GM19193 (cell line): ENCODE results near the gene ZNF385A.

Experiments
- POLR2A ChIP-seq: IDR thresholded peaks from 4 replicates; pipeline ENCODE4 v1.6.1; 2011; ENCODE audit not compliant: insufficient read depth, insufficient read length; ENCODE audit errors: extremely low read depth

The ZNF385A gene

DNA sequence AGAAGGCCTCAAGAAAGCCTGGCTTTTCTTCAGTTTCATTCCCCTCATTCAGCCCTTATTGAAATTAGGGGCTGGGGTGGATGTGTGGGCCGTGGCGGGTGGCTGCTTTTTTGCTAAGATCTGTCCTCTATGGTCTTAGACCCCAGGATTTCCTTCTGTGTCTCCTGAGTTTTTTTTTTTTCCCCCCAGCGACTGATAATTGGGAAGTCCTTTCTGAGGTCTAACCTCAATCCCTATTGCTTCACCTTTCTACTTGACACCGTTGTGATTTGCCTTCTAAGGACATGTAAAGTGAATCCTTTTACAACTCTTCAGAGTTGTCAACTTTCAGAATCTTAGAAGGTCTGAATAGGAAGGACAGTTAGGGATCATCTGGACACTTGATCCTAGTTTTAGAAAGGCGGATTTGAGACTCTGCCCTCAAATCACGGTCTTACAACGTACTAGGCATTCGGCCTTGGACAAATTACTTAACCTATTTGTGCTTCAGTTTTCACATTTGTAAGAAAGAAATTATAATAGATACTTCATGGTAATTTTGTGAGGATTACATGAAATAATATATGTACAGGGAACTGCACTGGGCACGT, 24.7 kb downstream of the ZNF385A start:
- TF ChIP-seq POLR2A: no peak

DNA sequence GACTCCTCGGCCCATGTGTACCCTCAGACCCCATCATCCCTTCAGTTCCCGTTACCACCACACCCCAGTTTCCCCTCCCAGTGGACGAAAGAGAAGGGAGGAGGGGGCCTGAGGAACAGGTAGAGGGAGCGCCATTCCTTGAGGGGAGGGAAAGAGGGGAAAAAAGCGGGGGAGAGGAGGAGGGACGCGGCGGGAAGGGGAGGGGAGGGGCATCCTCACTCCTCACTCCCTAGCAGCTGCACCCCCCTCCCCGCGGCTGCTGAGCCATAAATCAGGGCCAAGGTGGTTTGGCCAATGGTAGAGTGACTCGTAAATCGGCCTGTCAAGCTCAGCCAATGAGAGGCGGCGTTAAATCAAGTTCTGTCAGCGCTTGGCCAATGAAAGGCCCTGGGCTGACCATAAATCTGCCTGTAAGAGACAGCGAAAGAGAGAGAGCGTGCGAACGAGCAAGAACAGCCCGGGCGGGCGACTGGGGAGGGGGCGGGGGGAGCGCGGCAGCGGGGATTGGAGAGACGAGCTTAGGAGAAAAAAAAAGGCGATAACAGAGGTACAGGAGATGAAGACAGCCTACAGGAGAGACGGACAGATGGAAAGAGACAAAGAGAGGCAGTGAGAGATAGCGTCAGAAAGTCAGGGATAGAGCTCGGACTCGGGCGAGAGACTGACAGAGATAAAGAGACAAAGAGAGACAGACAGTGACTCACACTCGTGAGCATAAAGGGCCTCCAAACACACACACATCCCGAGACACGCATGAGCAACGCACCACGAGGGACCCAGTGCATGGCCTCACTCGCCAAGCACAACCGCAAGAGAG, 25.4 kb downstream of the ZNF385A start:
- peak; percentile 61 for TF ChIP-seq POLR2A

DNA sequence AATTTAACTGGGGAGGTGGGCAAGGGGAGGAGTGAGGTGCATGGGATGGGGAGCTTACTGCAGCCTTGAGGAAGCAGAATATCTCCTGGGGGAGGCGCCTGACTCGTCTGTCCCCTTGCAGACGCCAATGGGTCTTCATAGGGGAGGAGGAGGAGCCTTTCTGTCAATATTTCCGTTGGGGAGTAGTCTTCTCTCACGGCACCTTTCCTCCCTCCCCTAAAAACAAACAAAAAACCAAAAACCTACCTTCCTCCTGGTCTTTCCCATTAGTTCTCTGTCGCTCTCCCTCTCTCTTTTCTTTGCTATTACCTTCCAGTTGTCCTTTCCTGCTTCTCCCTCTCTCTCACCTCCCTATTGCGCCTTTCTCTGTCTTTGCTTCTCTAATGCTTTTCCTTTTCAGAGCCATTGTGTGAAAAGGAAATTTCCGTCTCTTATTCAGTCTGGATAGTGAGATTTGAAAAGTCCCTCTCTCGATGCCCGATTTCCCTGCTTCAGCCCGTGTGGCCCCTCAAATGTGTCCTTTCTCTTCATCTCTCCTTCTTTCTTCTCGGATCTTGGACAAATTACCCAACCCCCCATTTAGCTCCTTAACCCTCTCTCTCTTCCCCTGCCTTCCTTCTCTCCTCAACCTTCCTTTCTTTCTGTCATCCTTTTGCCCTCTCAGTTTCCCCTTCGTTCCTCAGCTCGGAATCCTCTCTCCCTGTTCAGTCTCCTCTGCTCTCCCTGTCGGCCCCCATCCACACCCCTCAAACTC, 26.2 kb downstream of the ZNF385A start:
- peak; percentile 34 for TF ChIP-seq POLR2A

DNA sequence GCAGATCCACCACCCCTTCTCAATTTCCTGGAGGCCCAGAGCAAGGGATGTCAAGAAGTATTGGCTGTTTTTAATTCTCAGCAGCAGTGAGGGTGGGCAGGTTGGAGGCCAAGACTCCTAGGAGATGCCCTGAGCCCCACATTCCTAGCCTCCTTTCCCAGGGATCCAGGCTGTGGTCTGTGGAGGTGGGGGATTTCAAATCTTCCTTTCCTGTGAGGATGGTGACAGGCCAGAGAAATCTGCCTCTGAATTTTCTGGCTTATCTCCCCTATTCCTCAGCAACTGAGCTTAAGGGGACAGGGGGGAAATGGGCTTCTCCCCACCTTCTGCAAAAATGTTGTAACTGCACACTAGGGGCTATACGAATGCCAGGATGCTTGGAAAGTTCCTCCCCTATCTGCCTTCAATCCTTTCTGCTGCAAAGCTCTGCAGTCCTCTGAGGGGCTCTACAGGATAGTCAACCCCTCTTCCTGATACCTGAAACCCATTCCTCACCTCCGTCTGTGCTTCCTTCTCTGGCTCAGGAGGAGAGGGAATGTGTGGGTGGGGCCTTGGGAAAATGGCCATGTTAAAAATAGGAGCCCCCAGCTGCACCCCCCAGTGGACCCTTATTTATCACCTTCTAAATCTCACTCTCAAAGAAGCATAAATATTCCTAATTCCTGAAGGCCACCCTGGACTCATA, 26.9 kb downstream of the ZNF385A start:
- no peak for TF ChIP-seq POLR2A

DNA sequence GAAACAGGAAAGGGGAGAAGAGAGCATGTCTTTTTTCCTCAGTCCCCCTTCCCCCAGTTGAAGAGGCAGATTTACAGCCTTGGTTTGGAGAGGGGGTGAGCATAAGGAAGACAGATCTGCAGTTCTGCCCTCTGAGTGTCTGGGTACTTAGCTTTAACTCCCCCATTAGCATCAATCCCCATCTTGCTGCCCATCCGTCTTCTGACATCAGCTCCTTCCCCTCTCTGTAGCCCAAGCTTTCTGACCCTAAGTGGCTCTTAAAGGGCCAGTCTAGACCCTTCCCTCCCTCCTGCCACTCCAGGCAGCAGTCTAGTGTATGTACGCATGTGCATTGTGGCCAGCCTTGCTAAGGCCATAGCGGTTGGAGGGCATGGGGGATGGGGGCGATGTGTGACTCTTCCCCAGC, 27.6 kb downstream of the ZNF385A start:
- no peak for TF ChIP-seq POLR2A

DNA sequence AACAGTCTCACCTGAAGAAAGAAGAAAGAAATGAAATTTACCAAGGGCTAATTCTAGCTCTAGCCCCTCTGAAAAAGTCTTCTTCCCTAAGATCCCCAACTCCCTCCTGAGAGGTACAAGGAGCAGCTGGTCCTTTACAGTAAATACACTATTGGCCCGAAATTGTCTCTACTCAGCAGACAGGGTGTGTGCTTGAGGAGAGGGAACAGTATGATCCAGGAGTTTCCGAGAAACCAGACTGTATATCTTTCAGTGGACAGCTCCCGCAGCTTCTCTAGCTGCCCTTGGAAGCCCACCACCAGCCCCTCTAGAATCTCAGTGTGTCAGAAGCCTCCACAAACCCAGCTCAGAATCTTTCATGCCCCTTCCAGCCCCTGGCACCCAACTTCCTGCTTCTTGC, 28.3 kb downstream of the ZNF385A start:
- no peak for TF ChIP-seq POLR2A

DNA sequence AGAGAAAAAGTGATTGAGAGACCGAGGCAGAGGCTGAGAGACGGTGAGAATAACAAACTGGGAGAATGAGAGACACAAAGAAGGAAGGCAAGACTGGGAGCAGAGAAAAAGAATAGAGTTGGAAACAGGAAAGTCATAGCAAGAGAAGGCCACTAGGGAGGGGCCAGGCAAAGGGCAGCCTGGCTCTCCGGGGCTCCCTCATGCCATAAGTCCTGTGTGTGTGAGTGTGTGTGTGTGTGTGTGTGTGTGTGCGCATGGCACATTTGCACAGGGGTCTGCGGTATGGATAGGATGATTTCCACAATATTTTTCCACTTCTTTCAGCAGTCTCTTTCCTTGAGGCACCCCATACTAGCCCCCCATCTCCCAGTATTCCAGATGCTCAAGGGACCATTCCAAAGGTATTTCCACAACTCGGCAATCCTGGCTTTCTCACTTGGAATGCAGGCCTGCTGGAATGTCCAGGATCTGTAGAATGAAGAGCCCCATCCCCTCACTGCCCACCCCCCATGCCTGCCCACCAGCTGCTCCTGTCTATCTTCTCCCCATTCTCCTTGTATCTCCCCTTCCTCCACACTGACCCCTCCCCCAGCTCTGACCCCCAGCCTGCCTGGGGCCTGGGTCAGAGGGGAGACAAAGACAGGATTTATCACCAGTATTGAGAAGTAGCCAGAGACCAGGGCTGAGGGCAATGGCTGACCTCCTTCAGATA, 29.3 kb downstream of the ZNF385A start:
- TF ChIP-seq POLR2A: no peak

DNA sequence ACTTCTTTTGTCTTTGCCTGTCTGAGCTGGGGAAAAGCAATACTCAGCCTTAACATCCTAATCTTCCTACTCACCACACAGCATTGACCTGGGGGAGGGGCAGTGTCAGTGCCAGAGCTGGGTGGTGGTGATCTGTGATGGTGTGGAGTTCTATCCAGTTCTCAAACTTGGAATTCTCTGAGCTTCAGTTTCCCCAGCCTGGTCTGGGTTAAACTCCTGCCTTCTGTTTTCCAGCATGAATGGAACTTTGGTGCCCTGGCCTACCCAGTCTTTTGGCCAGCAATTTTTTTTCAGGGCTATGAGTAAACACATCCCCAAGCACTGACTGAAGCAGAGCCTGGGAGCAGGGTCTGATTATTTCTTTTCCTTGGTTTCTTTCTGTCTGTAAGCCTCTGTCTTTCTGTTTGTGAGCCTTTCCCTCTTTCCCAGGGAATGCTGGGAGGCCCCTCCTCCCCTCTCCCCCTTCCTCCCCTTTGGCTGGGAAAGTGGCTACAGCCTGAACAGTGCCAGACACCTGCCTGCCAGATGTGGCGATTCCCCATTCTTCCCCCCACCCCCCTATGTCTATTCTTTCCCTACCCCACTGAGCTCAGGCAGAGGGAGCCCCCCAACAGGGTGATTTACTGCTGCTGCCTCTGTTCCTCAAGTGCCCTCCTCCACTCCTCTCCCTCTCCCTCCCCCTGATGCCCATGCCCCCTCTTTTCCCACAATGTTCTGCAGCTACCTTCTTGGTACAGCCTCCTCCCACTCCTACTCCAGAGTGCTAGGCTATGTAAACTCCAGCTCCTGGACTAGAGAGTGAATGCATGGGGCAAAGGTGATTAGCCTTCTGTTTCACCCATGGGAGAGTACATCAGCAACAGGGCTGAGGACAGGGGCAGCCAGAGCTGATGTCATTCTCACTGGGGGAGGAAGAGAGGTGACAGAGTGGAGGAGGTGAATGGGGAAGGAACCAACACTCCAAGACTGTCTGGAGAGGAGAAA, 31.4 kb downstream of the ZNF385A start:
- TF ChIP-seq POLR2A: no peak

DNA sequence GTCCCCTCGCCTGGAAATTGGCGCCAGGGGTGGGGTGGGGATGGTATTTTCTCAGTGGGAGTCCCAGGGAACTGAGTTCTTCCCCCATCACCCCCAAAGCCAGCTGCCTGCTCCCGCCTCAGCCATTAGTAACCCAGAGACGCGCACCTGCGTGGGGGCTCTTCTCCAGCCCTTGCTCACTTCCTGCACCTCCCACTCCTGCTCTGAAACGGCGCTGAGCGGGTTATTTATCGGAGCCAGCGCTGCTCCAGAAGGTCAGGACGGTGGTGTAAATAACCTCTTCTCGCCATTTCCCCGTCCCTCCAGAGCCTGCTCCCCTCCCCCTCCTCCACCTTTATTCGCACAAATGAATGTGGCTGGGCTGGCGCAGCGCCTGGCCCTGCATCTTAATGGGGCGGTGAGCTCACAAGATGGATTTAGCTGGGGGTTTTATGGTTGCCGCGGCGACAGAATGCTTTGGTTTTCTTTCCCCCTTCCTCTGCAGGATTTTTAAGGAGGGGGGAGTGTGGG, 32.5 kb downstream of the ZNF385A start:
- no peak for TF ChIP-seq POLR2A

DNA sequence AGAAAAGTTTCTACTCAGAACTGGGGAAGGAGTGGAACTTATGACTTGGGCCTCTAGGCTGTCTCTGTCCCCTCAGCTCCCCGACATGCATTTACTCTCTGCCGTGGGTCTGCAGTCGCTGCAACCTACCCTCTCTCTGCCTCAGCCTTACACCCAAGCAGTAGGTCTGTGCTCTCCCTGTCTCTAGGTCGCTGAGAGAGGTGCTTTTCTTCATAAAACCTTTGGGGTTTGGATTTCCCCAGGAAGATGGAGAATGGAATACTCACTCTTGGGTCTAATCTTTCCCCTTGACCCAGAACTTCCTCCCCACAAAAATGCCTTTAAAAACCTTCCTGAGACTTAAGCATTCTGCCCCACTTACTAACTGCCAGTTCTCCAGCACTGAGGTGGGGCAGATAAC, 33.2 kb downstream of the ZNF385A start:
- TF ChIP-seq POLR2A: no peak

DNA sequence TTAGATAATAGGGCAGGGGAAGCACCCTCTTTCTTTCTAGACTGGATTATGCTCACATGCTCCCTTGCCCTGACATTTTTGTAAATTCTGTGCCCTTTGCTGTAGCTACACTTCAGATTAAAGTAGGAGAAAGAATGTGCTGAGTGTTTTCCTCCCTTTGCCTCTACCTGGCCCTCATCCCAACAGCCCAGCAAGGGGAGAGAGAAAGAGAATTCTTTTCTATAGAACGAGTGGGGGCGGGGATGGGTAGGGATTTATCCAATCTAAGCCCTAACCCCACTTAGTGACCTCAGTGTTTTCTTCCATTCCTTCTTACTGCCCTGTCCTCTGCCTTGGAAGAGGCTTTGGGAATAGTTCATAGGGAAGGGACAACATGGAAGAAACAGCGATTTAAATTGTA, 33.8 kb downstream of the ZNF385A start:
- no peak for TF ChIP-seq POLR2A

DNA sequence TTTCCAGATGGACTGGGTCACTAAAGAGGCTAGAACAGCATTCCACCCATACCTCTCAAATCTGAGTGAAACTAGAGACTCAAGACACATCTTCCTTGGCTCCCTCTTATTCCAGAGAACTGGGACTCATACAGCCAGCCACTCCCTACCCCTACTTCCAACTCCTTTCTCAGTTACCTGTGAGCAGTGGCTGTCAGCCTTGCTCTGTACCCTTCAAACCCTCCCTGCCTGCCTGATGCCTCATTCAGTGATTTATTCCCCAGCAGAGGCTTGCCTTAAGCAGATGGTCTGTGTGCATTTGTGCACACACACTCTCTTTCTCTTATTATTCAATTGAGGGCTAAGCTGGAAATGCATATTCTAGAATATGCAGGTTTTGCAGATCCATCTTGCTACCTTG, 34.9 kb downstream of the ZNF385A start:
- TF ChIP-seq POLR2A: no peak

DNA sequence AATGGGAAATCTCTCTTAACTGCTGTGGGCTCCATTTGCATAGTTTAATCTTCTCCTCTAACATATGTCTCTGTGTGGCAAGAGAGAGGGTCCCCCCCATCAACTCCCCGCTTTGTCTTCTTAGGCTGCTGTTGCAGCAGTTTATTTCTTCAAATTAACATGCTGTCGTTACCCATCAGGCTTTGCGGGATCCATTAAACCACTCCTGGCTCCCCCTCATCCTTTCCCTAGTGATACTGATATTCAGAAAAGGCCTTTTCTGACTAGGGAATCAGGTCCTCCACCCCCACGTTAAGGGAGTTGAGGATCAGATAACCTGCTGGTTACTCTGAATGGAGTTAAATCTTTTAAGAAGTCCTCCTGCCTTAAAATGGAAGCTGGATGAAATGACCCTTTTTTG, 35.5 kb downstream of the ZNF385A start:
- no peak for TF ChIP-seq POLR2A
